NCI-H82 treated with DMSO at 0.1 percent for 48 hours (cell line): ENCODE data around the gene CRCP.
A peak's percentile ranks its signal among the peaks of the same experiment; 100 is the strongest.
"Not testable (repeated sequence)": the region's sequence is repeated elsewhere in the genome, so short reads cannot be mapped to it uniquely, and the experiment has no call there.

ENCODE experiments used
- DNase-seq: peaks from one replicate; lab custom pipeline; 2025; ENCODE audit not compliant: unreplicated experiment; lab: John Stamatoyannopoulos, UW

Gene CRCP

DNA sequence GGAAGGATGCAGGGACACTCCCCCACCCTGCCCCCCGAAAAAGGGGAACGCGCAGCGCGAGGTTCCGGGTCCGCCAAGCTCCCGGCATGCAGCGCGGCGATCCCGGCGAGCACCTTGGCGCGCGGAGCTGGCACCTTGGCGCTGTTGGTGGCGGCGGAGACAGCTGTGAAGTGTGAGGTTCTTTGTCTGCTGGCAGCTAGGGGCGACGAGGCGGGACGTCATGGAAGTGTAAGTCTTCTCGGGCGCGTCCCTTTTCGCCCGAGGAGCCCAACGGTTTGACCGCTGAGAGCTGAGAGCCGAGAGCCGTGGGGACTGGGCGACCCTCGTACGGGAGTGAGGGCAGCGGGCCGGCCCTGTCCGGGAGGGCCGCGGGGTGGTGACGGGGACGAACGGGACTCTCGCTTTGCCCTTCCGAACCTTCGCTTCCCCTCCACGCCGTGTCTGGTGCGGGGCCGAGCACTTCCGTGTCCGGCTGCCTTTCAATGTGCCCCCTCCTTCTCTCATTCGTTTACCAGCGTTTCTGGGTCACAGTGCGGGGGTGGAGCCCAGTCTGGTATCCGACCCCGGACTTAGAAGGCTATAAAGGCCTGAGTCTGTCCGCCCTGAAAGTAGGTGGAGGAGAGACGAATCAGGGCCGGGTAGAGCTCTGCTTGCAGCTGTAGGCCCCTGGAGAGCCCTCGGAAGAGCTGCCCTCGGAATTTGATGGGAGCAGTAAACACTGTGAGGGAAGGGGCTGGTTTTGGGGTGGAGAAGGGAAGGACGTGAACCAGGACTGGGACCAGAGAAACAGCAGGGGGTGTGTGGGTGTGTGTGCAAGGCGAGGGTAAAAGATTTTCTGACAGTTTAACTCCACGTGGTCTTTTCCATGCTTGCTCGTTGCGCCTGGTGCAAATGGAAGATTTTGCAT is at the start of gene CRCP:
CRCP (plus strand) TSS at position 105 of the 907 bp plus-strand sequence; CDS start at position 221, 116 bp downstream.
- peak; percentile 9 for DNase-seq

DNA sequence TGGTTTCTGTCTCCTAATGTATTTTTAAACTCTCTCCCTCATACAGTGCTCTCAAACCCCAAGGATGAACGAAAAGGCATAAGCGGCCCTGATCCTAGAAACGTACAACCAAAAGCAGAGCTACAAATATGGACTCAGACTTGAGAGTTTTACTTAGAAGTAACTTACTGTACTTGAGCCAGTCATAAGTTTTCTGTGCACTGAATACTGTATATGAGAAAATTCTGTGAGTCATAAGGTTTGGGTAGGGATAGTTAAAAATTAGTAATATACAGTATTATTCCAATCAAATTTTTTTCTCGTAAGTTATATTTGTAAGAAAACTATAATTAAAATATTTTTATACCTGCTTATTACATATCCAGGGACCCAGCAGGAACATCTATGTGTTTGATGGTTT is 44.9 kb upstream of the CRCP start:
- no peak for DNase-seq

DNA sequence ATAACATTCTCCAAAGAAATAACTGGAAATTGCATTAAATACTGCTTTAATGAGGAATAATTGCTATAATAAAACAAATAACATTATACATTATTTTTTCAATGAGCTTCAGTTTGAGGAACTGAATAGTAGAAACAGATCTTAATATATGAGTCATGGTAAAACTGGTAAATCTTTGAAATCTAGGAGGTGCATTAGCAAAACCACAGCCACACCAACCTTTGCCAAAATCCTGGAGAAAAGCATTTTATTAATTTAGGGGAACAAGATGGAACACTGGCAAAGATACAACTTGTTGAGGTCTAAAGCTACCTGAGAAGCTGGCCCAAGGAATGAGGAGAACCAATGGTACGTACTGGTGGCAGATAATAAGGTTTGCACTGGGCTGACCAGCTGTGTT is 44.4 kb upstream of the CRCP start:
- DNase-seq: no peak

DNA sequence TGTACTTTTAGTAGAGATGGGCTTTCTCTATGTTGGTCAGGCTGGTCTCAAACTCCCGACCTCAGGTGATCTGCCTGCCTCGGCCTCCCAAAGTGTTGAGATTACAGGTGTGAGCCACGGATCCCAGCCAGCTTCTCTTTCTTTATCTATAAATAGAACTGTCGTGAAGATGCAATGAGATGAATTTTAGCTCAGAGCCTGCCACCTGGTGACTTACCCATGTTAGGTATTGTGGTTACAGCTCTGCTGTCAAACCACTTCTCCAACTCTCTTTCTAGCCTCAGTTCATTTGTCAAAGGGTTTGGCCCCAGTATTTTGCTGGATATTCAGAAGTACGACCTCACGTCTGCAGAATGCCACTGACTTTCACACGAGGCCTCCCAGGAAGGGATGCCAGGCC is 42.4 kb upstream of the CRCP start:
- DNase-seq: not testable (repeated sequence)

- DNase-seq: peak; percentile 62
Observed at GRCh38 chr7:66075590-66076461, 38.8 kb upstream of the CRCP start, which contains the start of gene ASL. TSS of gene ASL (plus strand) at chr7:66075819. CDS start at chr7:66076082, 263 bp downstream.

GRCh38 chr7:66076462-66077329 is 38.0 kb upstream of the CRCP start:
- DNase-seq: no peak

DNA sequence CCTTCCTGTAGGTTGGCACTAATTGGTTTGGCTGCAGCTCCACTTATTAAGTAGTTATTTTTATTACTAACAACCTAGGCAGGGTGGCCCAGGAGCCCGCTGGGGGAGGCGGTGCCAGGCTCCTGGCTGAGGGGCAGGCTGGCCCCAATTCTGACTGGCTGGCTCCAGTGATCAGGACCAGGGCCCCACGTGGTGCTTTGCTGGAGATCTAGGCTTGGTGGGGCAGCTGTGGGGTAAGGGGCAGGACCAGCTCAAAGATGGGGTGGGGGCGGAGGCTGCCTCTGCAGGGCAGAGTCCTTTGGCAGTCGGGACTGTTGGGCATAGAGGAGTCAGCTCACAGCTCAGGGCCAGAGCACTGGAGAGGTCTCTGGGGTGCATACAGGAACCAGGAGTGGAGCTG is 36.6 kb upstream of the CRCP start:
- no peak for DNase-seq

- DNase-seq: no peak
Observed at GRCh38 chr7:66082083-66082482, 32.6 kb upstream of the CRCP start.

GRCh38 chr7:66082886-66083415 is 31.7 kb upstream of the CRCP start:
- DNase-seq: no peak

- DNase-seq: no peak
Observed at GRCh38 chr7:66083677-66084076, 31.0 kb upstream of the CRCP start.

GRCh38 chr7:66088861-66089838 is 25.5 kb upstream of the CRCP start:
- no peak for DNase-seq

- DNase-seq: no peak
Observed at GRCh38 chr7:66092654-66093053, 22.0 kb upstream of the CRCP start.

DNA sequence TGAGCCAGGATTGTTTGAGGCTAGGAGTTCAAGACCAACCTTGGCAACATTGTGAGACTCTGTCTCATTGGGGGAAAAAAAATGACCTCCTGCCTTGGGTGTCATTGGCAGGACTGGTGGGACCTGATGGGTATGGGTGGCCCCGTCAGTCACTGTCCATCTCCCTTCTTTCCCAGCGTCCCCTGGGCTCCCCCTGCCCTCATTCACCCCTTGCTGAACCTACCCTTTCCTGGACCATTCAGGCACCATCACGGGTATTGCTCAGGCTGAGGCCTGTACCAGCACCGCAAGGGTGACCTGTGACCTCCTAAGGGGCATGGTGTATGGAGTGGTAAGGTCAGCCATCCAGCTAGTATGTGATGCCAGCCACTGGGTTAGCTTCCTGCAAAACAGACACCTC is 19.6 kb upstream of the CRCP start:
- DNase-seq: no peak

- DNase-seq: no peak
Observed at GRCh38 chr7:66099232-66099550, 15.5 kb upstream of the CRCP start.

DNA sequence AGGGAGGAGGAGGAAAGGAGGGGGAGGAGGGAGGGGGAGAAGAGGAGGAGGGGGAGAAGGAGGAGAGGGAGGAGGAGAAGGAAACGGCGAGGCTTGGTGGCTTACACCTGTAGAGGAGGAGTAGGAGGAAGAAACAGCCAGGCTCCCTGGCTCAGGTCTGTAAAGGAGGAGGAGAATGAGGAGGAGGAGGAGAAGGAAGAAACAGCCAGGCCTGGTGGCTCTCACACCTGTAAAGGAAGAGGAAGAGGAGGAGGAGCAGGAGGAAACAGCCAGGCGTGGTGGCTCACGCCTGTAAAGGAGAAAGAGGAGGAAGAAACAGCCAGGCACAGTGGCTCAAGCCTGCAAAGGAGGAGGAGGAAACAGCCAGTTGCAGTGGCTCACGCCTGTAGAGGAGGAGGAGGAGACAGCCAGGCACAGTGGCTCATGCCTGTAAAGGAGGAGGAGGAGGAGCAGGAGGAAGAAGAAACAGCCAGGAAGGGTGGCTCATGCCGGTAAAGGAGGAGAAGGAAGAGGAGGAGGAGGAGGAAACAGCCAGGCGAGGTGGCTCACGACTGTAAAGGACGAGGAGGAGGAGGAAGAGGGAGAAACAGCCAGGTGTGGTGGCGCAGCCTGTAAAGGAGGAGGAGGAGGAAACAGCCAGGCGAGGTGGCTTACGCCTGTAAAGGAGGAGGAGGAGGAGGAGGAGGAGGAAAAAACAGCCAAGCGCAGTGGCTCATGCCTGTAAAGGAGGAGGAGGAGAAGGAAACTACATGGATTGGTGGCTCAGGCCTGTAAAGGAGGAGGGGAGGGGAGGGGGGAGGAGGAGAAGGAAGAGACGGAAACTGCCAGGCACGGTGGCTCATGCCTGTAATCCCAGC is 14.9 kb upstream of the CRCP start:
- DNase-seq: peak; percentile 70

DNA sequence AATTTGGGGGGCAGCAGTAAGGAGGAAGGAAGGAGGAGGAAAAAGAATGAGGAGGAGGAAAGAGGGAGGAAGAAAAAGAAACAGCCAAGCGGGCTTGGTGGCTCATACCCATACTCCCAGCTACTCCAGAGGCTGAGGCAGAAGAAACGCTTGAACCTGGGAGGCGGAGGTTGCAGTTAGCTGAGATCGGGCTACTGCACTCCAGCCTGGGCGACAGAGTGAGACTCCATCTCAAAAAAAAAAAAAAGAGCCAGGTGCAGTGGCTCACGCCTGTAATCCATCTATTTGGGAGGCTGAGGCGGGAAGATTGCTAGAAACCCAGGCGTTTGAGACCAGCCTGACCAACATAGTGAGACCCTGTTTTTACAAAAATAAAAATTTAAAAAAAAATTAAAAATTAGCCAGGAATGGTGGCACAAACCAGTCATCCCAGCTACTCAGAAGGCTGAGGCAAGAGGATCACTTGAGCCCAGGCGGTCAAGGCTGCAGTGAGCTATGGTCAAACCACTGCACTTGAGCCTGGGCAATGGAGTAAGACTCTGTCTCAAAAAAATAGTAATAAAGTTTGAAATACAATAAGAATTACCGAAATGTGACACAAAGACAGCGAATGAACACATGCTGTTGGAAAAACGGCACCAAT is 14.1 kb upstream of the CRCP start:
- DNase-seq: no peak

- DNase-seq: not testable (repeated sequence)
Observed at GRCh38 chr7:66102168-66102567, 12.5 kb upstream of the CRCP start.

DNA sequence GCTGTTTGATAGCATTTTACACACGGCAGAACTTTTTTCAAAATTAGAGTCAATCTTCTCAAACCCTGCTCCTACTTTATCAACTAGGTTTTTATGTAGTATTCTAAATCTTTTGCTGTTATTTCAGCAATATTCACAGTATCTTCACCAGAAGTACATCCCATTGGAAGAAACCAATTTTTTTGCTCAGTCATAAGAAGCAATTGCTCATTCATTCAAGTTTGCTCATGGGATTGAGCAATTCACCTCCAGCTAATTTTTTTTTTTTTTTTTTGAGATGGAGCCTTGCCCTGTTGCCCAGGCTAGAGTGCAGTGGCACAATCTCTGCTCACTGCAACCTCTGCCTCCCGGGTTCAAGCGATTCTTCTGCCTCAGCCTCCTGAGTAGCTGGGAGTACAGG is 10.7 kb upstream of the CRCP start:
- DNase-seq: not testable (repeated sequence)
